ENCODE measurements around the gene TMEM107.
A peak's percentile ranks its signal among the peaks of the same experiment; 100 is the strongest.
"Not testable (repeated sequence)": the region's sequence is repeated elsewhere in the genome, so short reads cannot be mapped to it uniquely, and the experiment has no call there.

Gene TMEM107

GRCh38 chr17:8175795-8176196 is 384 bp downstream of the TMEM107 start:
- FAIRE-seq (no peak), DNase-seq (ENCODE audit: insufficient read length, low spot score) (no peak)
- TF ChIP-seq POLR2A (IDR thresholded peaks at IDR 0.05; ENCODE audit: low read depth, low read length) (no peak), POLR2AphosphoS5 (IDR thresholded peaks at IDR 0.05; ENCODE audit: low read depth, low read length) (no peak), PAX5 (IDR thresholded peaks at IDR 0.05; ENCODE audit: insufficient read depth, low read length, severe bottlenecking) (no peak), POU2F2 (IDR thresholded peaks at IDR 0.05; ENCODE audit: low read depth, low read length) (no peak), SPI1 (IDR thresholded peaks at IDR 0.05; ENCODE audit: low read depth, low read length) (peak; percentile 57), TAF1 (IDR thresholded peaks at IDR 0.05; ENCODE audit: low read depth, low read length) (no peak)

DNA sequence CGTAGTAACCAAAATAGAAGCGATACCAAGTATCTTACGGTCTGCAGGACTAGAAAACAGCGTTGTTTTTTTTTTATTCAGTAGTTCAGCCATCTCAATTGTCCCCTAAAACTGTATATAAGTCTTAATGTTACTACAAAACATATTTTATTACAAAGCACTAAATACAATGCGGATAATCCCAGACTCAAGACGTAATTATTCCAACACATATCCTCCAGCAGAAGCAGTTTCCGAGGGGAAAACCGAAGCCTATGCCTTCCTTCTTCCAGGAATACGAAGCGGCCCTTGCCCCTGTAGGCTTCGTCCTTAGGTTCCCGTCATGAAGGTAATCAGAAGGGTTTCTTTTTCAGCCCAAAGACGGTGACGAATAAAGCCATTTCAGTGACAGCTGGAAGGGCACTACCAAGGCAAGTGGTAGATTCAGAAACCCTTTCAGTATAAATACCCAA is 2.3 kb downstream of the TMEM107 start:
- TF ChIP-seq SPI1 (IDR thresholded peaks at IDR 0.05; ENCODE audit: low read depth, low read length), result no peak
- no peak for TF ChIP-seq TAF1 (IDR thresholded peaks at IDR 0.05; ENCODE audit: low read depth, low read length)
- FAIRE-seq (no peak), DNase-seq (ENCODE audit: insufficient read length, low spot score) (no peak)

- peak; percentile 93 for FAIRE-seq
- TF ChIP-seq SPI1 (IDR thresholded peaks at IDR 0.05; ENCODE audit: low read depth, low read length), result peak; percentile 40; the same call in 1 of the 2 replicates
- peak; percentile 99 for TF ChIP-seq POU2F2 (IDR thresholded peaks at IDR 0.05; ENCODE audit: low read depth, low read length)
- TF ChIP-seq PAX5 (IDR thresholded peaks at IDR 0.05; ENCODE audit: insufficient read depth, low read length, severe bottlenecking), result peak; percentile 37
- TF ChIP-seq POLR2A (IDR thresholded peaks at IDR 0.05; ENCODE audit: low read depth, low read length), result peak; percentile 100
- TF ChIP-seq POLR2AphosphoS5 (IDR thresholded peaks at IDR 0.05; ENCODE audit: low read depth, low read length), result peak; percentile 100
- TF ChIP-seq TAF1 (IDR thresholded peaks at IDR 0.05; ENCODE audit: low read depth, low read length), result peak; percentile 92
- DNase-seq (ENCODE audit: insufficient read length, low spot score), result no peak
Observed at GRCh38 chr17:8173056-8173870, 2.9 kb downstream of the TMEM107 start.

DNA sequence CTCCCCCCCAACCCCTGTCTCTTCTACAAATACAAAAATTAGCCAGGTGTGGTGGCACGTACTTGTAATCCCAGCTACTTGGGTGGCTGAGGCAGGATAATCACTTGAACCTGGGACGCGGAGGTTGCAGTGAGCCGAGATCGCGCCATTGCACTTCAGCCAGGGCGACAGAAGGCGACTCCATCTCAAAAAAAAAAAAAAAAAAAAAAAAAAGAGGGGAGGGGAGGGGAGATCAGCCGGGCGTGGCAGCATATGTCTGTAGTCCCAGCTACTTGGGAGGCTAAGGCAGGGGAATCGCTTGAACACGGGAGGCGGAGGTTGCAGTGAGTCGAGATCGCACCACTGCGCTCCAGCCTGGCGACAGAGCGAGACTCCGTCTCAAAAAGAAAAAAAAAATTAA is 6.0 kb downstream of the TMEM107 start:
- not testable (repeated sequence) for DNase-seq (ENCODE audit: insufficient read length, low spot score); FAIRE-seq

DNA sequence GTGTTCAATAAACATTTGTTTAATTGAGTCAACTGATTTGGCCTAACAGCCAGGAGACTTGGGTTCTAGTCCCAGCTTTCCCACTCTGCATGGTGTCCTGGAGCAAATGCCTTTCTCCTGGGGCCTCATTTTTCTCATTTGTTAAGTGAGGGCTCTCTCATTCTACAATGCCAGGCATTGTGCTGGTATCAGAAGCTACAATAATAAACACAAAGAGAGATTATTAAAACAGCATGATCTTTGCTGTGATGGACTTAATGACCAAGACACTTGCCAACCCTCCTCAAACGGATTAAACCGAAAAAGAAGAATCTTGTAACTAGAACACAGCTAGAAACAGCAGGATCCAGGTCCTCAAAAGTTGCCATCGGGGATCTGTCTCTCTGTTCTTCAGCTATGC is 8.7 kb downstream of the TMEM107 start:
- DNase-seq (ENCODE audit: insufficient read length, low spot score), result no peak
- no peak for TF ChIP-seq SPI1 (IDR thresholded peaks at IDR 0.05; ENCODE audit: low read depth, low read length)
- TF ChIP-seq PAX5 (IDR thresholded peaks at IDR 0.05; ENCODE audit: insufficient read depth, low read length, severe bottlenecking), result no peak
- TF ChIP-seq TAF1 (IDR thresholded peaks at IDR 0.05; ENCODE audit: low read depth, low read length), result no peak
- TF ChIP-seq POU2F2 (IDR thresholded peaks at IDR 0.05; ENCODE audit: low read depth, low read length), result no peak
- TF ChIP-seq POLR2A (IDR thresholded peaks at IDR 0.05; ENCODE audit: low read depth, low read length), result no peak
- no peak for TF ChIP-seq POLR2AphosphoS5 (IDR thresholded peaks at IDR 0.05; ENCODE audit: low read depth, low read length)
- FAIRE-seq, result no peak

- no peak for TF ChIP-seq TAF1 (IDR thresholded peaks at IDR 0.05; ENCODE audit: low read depth, low read length)
- no peak for TF ChIP-seq POU2F2 (IDR thresholded peaks at IDR 0.05; ENCODE audit: low read depth, low read length)
- no peak for TF ChIP-seq PAX5 (IDR thresholded peaks at IDR 0.05; ENCODE audit: insufficient read depth, low read length, severe bottlenecking)
- no peak for TF ChIP-seq POLR2A (IDR thresholded peaks at IDR 0.05; ENCODE audit: low read depth, low read length)
- TF ChIP-seq POLR2AphosphoS5 (IDR thresholded peaks at IDR 0.05; ENCODE audit: low read depth, low read length), result no peak
- TF ChIP-seq SPI1 (IDR thresholded peaks at IDR 0.05; ENCODE audit: low read depth, low read length), result no peak
- FAIRE-seq, result no peak
- DNase-seq (ENCODE audit: insufficient read length, low spot score), result no peak
Observed at GRCh38 chr17:8166731-8167130, 9.4 kb downstream of the TMEM107 start.

DNA sequence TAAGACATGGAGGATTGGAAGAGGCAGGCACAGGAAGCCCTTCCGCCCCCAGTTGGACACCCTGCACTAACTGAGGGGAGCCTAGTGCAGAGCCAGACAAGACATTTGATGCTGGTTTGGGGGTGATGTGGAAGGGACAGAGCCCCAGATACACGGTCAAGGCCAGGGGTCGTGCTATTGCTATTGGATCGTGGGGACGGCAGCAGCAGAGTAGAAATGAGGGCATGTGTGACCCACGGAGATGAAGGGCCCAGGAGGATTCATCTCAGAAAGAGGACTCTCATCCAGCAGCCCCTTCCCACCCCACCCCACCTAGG is 11.4 kb downstream of the TMEM107 start:
- TF ChIP-seq POLR2A (IDR thresholded peaks at IDR 0.05; ENCODE audit: low read depth, low read length) (no peak), TAF1 (IDR thresholded peaks at IDR 0.05; ENCODE audit: low read depth, low read length) (no peak), POU2F2 (IDR thresholded peaks at IDR 0.05; ENCODE audit: low read depth, low read length) (no peak), SPI1 (IDR thresholded peaks at IDR 0.05; ENCODE audit: low read depth, low read length) (no peak), PAX5 (IDR thresholded peaks at IDR 0.05; ENCODE audit: insufficient read depth, low read length, severe bottlenecking) (no peak), POLR2AphosphoS5 (IDR thresholded peaks at IDR 0.05; ENCODE audit: low read depth, low read length) (no peak)
- DNase-seq (ENCODE audit: insufficient read length, low spot score) (no peak), FAIRE-seq (no peak)

DNA sequence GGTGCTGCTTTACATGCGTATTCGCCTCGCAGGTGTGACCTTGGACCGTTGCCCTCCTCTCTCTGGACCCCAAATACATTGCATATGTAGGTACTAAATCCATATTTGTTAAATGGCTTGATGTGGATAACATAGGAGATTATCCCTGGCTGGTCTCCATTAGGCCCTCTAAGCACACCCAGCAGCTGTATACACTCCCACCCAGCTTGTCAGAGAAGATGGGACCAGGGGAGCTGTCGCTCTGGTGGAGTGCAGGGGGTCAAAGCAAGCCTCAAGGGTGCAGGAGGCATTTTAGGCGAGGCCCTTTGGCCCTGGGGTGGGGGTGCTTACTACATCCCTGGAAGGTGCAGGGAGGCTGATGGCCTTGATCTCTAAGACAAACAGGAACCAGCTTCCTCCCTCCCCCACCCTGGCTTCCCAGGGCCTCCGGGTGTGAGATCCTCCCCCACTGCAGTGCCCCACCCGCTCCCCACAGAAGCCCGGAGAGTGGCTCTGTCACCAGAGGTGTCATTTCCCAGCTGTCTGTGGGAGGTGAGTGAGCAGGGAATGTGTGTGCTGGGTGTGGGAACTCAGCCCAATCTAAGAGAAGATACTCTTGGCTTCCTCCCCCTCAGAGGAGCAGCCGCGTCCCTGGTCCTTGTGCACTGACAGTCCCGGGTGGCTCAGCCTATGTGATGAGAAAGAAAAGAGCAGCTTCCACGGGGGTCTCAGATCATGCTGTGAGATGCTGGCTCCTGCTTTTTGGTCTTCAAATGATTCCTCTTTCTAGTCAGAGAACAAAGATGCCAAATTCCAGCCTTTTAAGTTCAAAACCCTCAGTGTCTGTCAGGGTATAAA is 12.0 kb downstream of the TMEM107 start:
- no peak for DNase-seq (ENCODE audit: insufficient read length, low spot score)
- FAIRE-seq, result peak; percentile 41
- TF ChIP-seq POLR2AphosphoS5 (IDR thresholded peaks at IDR 0.05; ENCODE audit: low read depth, low read length) (no peak), SPI1 (IDR thresholded peaks at IDR 0.05; ENCODE audit: low read depth, low read length) (no peak), POU2F2 (IDR thresholded peaks at IDR 0.05; ENCODE audit: low read depth, low read length) (no peak), PAX5 (IDR thresholded peaks at IDR 0.05; ENCODE audit: insufficient read depth, low read length, severe bottlenecking) (no peak), TAF1 (IDR thresholded peaks at IDR 0.05; ENCODE audit: low read depth, low read length) (no peak), POLR2A (IDR thresholded peaks at IDR 0.05; ENCODE audit: low read depth, low read length) (no peak)

DNA sequence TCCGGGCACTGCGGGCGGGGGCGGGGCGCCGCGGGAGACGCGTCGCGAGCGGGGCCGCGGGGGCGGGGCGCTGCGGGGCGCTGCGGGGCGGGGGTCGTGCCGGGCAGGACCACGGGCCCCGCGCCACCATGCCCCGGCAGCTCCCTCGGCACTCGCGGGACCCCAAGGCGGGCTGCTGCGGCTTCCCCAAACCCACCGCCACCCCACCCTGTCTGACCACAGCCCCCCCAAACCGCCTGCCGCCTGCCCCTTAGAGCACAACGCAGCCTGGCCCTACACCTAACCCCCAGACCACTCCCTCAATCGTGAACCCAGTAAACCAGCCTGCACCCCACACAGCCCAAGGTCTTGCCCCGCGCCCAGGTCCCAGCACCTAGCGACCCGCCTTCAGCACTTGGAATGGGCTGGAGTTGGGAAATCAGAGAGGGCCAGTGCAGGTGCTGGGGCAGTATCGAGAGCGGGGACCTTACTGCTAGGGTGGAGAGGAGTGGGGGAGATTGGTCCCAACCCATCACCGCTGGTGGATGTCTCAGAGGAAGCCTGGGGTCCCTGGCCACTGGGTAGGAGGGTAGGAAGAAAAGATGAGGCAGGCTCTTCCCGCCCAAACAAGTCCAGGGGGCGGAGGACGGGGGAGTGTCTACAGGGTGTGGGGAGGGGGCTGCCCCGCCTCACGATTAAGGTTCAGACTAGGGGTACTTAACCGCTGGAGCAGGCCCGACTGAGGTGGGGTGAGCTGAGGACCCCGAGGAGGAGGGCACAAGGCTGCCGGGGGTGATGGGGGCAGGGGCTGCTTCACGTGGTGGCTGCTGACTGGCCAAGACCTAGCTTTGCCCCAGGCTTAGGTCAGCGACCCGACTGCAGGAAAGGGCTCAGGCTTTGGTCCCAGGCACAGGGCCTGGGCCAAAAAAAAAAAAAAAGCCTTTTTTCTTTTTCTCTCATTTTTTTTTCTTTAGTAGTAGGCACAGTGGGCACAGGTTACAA is 12.9 kb downstream of the TMEM107 start:
- no peak for DNase-seq (ENCODE audit: insufficient read length, low spot score)
- no peak for TF ChIP-seq TAF1 (IDR thresholded peaks at IDR 0.05; ENCODE audit: low read depth, low read length)
- no peak for TF ChIP-seq POU2F2 (IDR thresholded peaks at IDR 0.05; ENCODE audit: low read depth, low read length)
- no peak for TF ChIP-seq POLR2AphosphoS5 (IDR thresholded peaks at IDR 0.05; ENCODE audit: low read depth, low read length)
- no peak for TF ChIP-seq POLR2A (IDR thresholded peaks at IDR 0.05; ENCODE audit: low read depth, low read length)
- TF ChIP-seq PAX5 (IDR thresholded peaks at IDR 0.05; ENCODE audit: insufficient read depth, low read length, severe bottlenecking), result no peak
- TF ChIP-seq SPI1 (IDR thresholded peaks at IDR 0.05; ENCODE audit: low read depth, low read length), result no peak
- FAIRE-seq, result peak; percentile 40
